ENCODE measurements around the gene KIF14. TPM values are rescaled to one million over a fixed set of nuclear protein-coding genes. Genes with fewer than 3 reads are reported as not detected.

Gene KIF14
- total and polyA plus RNA-seq, 2 of the 8 experiments (the other 6 are each of a cell fraction or from before 2014, with no cell fraction given), result 2.6 to 23.3 TPM

DNA sequence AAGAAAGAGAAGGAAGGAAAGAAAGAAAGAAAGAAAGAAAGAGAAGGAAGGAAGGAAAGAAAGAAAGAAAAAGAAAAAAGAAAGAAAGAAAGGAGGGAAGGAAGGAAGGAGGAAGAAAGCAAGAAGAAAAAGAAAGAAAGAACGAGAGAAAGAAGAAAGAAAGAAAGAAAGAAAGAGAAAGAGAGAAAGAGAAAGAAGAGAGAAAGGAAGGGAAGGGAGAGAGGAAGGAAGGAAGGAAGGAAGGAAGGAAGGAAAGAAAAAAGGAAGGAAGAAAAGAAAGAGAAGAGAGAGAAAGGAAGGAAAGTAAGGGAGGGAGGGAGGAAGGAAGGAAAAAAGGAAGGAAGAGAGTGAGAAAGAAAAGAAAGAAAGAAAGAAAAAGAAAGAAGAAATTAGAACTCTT, 115.3 kb downstream of the KIF14 start:
- no peak overlapping the region for H3K4ac ChIP-seq (replicated peaks; ENCODE audit: insufficient read length, low read depth, low read length)
- POLR2A ChIA-PET (ENCODE audit: partially characterized antibody), result no interaction called here
- no peak overlapping the region for H3K27ac ChIP-seq (ENCODE audit: low read depth, low read length)
- no peak overlapping the region for H3K4me3 ChIP-seq (ENCODE audit: extremely low read depth in 1 of 4, insufficient read depth in 2 of 4, low read depth in 3 of 4, low read length in 4 of 4)
- no peaks in the 10 kb centered on the region for H3K27me3 ChIP-seq (replicated peaks in 1 of 4; ENCODE audit: control insufficient read depth in 3 of 4, extremely low read depth in 1 of 4, insufficient read depth in 3 of 4, low read length in 3 of 4)
- H2BK15ac ChIP-seq (ENCODE audit: low read length), result no peak overlapping the region
- H3K9ac ChIP-seq (replicated peaks in 1 of 4; ENCODE audit: extremely low read depth in 1 of 4, low read depth in 3 of 4, low read length in 3 of 4), result no peak overlapping the region
- no peak overlapping the region for H2BK120ac ChIP-seq (replicated peaks; ENCODE audit: low read depth, low read length)
- no peak overlapping the region for H2AK5ac ChIP-seq (ENCODE audit: low read depth, low read length)
- FAIRE-seq (no peak), DNase-seq (ENCODE audit: low read depth in 1 of 2, low spot score in 2 of 2) (no peak)
- no peak overlapping the region for H3K14ac ChIP-seq (ENCODE audit: insufficient read length)
- no peak overlapping the region for H3K18ac ChIP-seq (ENCODE audit: extremely low read depth, low read length)
- no peaks in the 10 kb centered on the region for H4K20me1 ChIP-seq (replicated peaks in 1 of 2; ENCODE audit: control insufficient read depth in 1 of 2, insufficient read depth in 2 of 2, low read length in 2 of 2)
- no peak overlapping the region for H4K91ac ChIP-seq (replicated peaks; ENCODE audit: insufficient read length, low read length)
- no peaks in the 10 kb centered on the region for H3K79me1 ChIP-seq (ENCODE audit: low read depth, low read length)
- H3K56ac ChIP-seq (replicated peaks; ENCODE audit: insufficient read length, low read depth, low read length), result no peak overlapping the region
- no peak overlapping the region for H4K5ac ChIP-seq (ENCODE audit: insufficient read length, low read depth, low read length)
- H3K4me1 ChIP-seq (replicated peaks in 1 of 4; ENCODE audit: control insufficient read depth in 3 of 4, insufficient read depth in 4 of 4, low read length in 3 of 4), result no peaks in the 10 kb centered on the region
- no peaks in the 10 kb centered on the region for H3K36me3 ChIP-seq (ENCODE audit: control insufficient read depth in 2 of 4, insufficient read depth in 4 of 4, low read length in 3 of 4)
- H3K9me3 ChIP-seq (ENCODE audit: insufficient read depth in 2 of 2, low read depth in 1 of 2, low read length in 1 of 2), result no peaks in the 10 kb centered on the region
- no peak overlapping the region for H2BK12ac ChIP-seq (ENCODE audit: low read depth, low read length)
- H3K23me2 ChIP-seq (ENCODE audit: low read depth, low read length), result no peaks in the 10 kb centered on the region
- H4K8ac ChIP-seq (ENCODE audit: extremely low read depth, insufficient read depth, low read length), result no peak overlapping the region
- H3K4me2 ChIP-seq (ENCODE audit: insufficient read depth in 1 of 2, low read depth in 2 of 2, low read length in 2 of 2), result no peak overlapping the region
- WGBS, 2 experiments (ENCODE audit: extremely low coverage in 1 of 2, insufficient coverage in 1 of 2, insufficient read length in 1 of 2, insufficient replicate concordance in 2 of 2, low coverage in 1 of 2, low lambda C conversion rate in 2 of 2, missing lambda C conversion rate in 1 of 2), result 100% methylated on average over 1 of the region's 1 CpG; no CpG with 5 or more reads in 1 of the 2 experiments
- CTCF ChIA-PET (ENCODE audit: partially characterized antibody), result interaction anchor here (1.7 kb wide), 1 partner anchor 245 kb away, joined by 3 read pairs; no protein-coding TSS in a partner anchor
- no peak overlapping the region for H2BK5ac ChIP-seq (ENCODE audit: low read depth, low read length)
- H3K23ac ChIP-seq (ENCODE audit: insufficient read length), result no peak overlapping the region
- no peak overlapping the region for H2BK20ac ChIP-seq (ENCODE audit: low read length)
- no peaks in the 10 kb centered on the region for H3K79me2 ChIP-seq (ENCODE audit: control insufficient read depth in 1 of 2, insufficient read depth in 2 of 2, low read length in 2 of 2)
- no peak overlapping the region for H2AFZ ChIP-seq (ENCODE audit: low read length)
- TF ChIP-seq TAF7 (optimal IDR thresholded peaks at IDR 0.05; ENCODE audit: borderline replicate concordance, low read depth, low read length) (no peak), NRF1 (IDR thresholded peaks at IDR 0.05; ENCODE audit: low read depth, low read length) (no peak), JUN (IDR thresholded peaks at IDR 0.05; ENCODE audit: low read depth, low read length) (no peak), SP1 (IDR thresholded peaks at IDR 0.05; ENCODE audit: low read depth, low read length) (no peak), SAP30 (IDR thresholded peaks at IDR 0.05; ENCODE audit: insufficient read depth, insufficient replicate concordance, low read length) (no peak), SIRT6 (IDR thresholded peaks at IDR 0.05; ENCODE audit: low read length) (no peak), RNF2 (IDR thresholded peaks at IDR 0.05; ENCODE audit: borderline replicate concordance, low read depth, low read length, missing control alignments, poor library complexity, severe bottlenecking) (no peak), CHD1 (IDR thresholded peaks at IDR 0.05; ENCODE audit: low read depth, low read length) (no peak), BRCA1 (IDR thresholded peaks at IDR 0.05; ENCODE audit: low read depth, low read length) (no peak)
- TF ChIP-seq, protein P1, sequence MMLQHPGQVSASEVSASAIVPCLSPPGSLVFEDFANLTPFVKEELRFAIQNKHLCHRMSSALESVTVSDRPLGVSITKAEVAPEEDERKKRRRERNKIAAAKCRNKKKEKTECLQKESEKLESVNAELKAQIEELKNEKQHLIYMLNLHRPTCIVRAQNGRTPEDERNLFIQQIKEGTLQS (IDR thresholded peaks at IDR 0.05; ENCODE audit: insufficient read depth, low read depth, low read length), result no peak

All from H1 (cell line).